Neural cell (in vitro differentiated cells): ENCODE results near the gene ISCU. TPM values are rescaled to one million over a fixed set of nuclear protein-coding genes. Genes with fewer than 3 reads are reported as not detected.

Experiments
- H2AFZ ChIP-seq: fragments of 200-600, 300-800 bp; sonication (generic), shearing (Covaris generic); 2 replicates; pipeline ENCODE4 v1.6.0; 2014; ENCODE audit warnings: low read depth, mild to moderate bottlenecking, antibody characterized with exemption, low read length, moderate library complexity
- H3F3A ChIP-seq: fragments of 200-600 bp; shearing (Covaris generic); 2 replicates; pipeline ENCODE4 v1.6.1; 2016; ENCODE audit warnings: mild to moderate bottlenecking, moderate library complexity, mixed read lengths, antibody characterized with exemption, low read length; ENCODE audit not compliant: insufficient read depth, poor library complexity, severe bottlenecking
- H3K27ac ChIP-seq: fragments of 200-600, 300-800 bp; sonication (generic), shearing (Covaris generic); 2 replicates; pipeline ENCODE4 v1.5.1; 2014; ENCODE audit warnings: mild to moderate bottlenecking, low read length, moderate library complexity
- H3K27me3 ChIP-seq: fragments of 300-800, 200-600 bp; sonication (generic), shearing (Covaris generic); 2 replicates; pipeline ENCODE4 v1.6.0; 2014; ENCODE audit warnings: mild to moderate bottlenecking, low read depth, low read length, moderate library complexity; ENCODE audit not compliant: insufficient read depth
- H3K36me3 ChIP-seq: fragments of 300-800, 200-600 bp; sonication (generic), shearing (Covaris generic); 2 replicates; pipeline ENCODE4 v1.5.1; 2014; ENCODE audit warnings: mild to moderate bottlenecking, antibody characterized with exemption, low read length, moderate library complexity; ENCODE audit not compliant: insufficient read depth
- H3K4me2 ChIP-seq: fragments of 300-800, 200-600 bp; sonication (generic), shearing (Covaris generic); 2 replicates; pipeline ENCODE4 v1.6.0; 2014; ENCODE audit warnings: mild to moderate bottlenecking, low read length
- H3K4me3 ChIP-seq: fragments of 300-800, 200-600 bp; sonication (generic), shearing (Covaris generic); 2 replicates; pipeline ENCODE4 v1.5.1; 2014; ENCODE audit warnings: mild to moderate bottlenecking, low read length, moderate library complexity
- H3K79me2 ChIP-seq: fragments of 200-600 bp; shearing (Covaris generic); replicated peaks from 2 replicates; pipeline ENCODE4 v1.6.0; 2014; ENCODE audit warnings: mild to moderate bottlenecking, low read length, moderate library complexity; ENCODE audit not compliant: insufficient read depth
- H3K9ac ChIP-seq: fragments of 300-800, 200-600 bp; sonication (generic), shearing (Covaris generic); 2 replicates; pipeline ENCODE4 v1.6.1; 2016; ENCODE audit warnings: mild to moderate bottlenecking, low read length, mixed read lengths
- H3K9me2 ChIP-seq: fragments of 200-600 bp; shearing (Covaris generic); 2 replicates; pipeline ENCODE4 v1.6.1; 2016; ENCODE audit warnings: mild to moderate bottlenecking, low read length, mixed read lengths; ENCODE audit not compliant: insufficient read depth
- H3K9me3 ChIP-seq: fragments of 200-600, 300-800 bp; sonication (generic), shearing (Covaris generic); 2 replicates; pipeline ENCODE4 v1.6.1; 2016; ENCODE audit warnings: mild to moderate bottlenecking, mixed run types, low read length, moderate library complexity, mixed read lengths
- H4K20me1 ChIP-seq: fragments of 200-600 bp; shearing (Covaris generic); 2 replicates; pipeline ENCODE4 v1.6.1; 2016; ENCODE audit warnings: mild to moderate bottlenecking, mixed run types; ENCODE audit not compliant: insufficient read depth
- CTCF ChIP-seq: fragments of 450-650 bp; IDR thresholded peaks from 2 replicates; pipeline ENCODE4 v1.5.1; 2014; ENCODE audit warnings: antibody characterized with exemption, mild to moderate bottlenecking, moderate library complexity; ENCODE audit not compliant: poor library complexity, severe bottlenecking
- EP300 ChIP-seq: fragments of 450-650 bp; conservative IDR thresholded peaks from 2 replicates; pipeline ENCODE4 v1.6.1; 2014; ENCODE audit warnings: antibody characterized with exemption, mild to moderate bottlenecking, moderate library complexity; ENCODE audit not compliant: poor library complexity, severe bottlenecking
- EZH2 ChIP-seq: fragments of 200-600, 300-800 bp; shearing (Covaris generic), sonication (generic); IDR thresholded peaks from 2 replicates; pipeline ENCODE4 v1.6.1; 2014; ENCODE audit warnings: antibody characterized with exemption, low read length, borderline replicate concordance, mild to moderate bottlenecking; ENCODE audit not compliant: insufficient read depth, poor library complexity, severe bottlenecking
- MXI1 ChIP-seq: fragments of 450-650 bp; conservative IDR thresholded peaks from 2 replicates; pipeline ENCODE4 v1.6.1; 2014; ENCODE audit warnings: antibody characterized with exemption, mild to moderate bottlenecking; ENCODE audit not compliant: poor library complexity, severe bottlenecking
- POLR2AphosphoS5 ChIP-seq: IDR thresholded peaks from 2 replicates; pipeline ENCODE4 v1.6.1; 2012
- RAD21 ChIP-seq: fragments of 450-650 bp; conservative IDR thresholded peaks from 2 replicates; pipeline ENCODE4 v1.6.1; 2014; ENCODE audit warnings: antibody characterized with exemption, mild to moderate bottlenecking, moderate library complexity
- REST ChIP-seq: IDR thresholded peaks from 2 replicates; pipeline ENCODE4 v1.6.1; 2012; ENCODE audit warnings: borderline replicate concordance
- SMC3 ChIP-seq: fragments of 450-650 bp; conservative IDR thresholded peaks from 2 replicates; pipeline ENCODE4 v1.6.1; 2014; ENCODE audit warnings: antibody characterized with exemption, mild to moderate bottlenecking, moderate library complexity; ENCODE audit not compliant: poor library complexity
- TAF1 ChIP-seq: IDR thresholded peaks from 2 replicates; pipeline ENCODE4 v1.6.1; 2012; ENCODE audit warnings: low read depth
- polyA plus RNA-seq: library from polyadenylated mRNA; depleted of rRNA; stranded (reverse); fragments of >200 nt; gene quantifications from 2 replicates; pipeline ENCODE4 v1.2.3, GENCODE V29; 2014

Gene ISCU
- polyA plus RNA-seq, 1 donor from 2014 or later, result 164 TPM

GRCh38 chr12:108538146-108538545, 24.2 kb upstream of the ISCU start:
- Histone ChIP-seq H3K4me3 (no peak overlapping the region), H3K79me2 (peaks cover 5% of the 10 kb centered on the region), H3K9me3 (no peaks in the 10 kb centered on the region), H3K9me2 (no peaks in the 10 kb centered on the region), H3K27ac (no peak overlapping the region), H3K36me3 (peaks cover 11% of the 10 kb centered on the region), H3K9ac (no peak overlapping the region), H3K4me2 (no peak overlapping the region), H4K20me1 (peaks cover 3% of the 10 kb centered on the region), H3F3A (no peaks in the 10 kb centered on the region), H2AFZ (no peak overlapping the region), H3K27me3 (no peaks in the 10 kb centered on the region)
- no peak for TF ChIP-seq RAD21
- TF ChIP-seq REST, result no peak
- TF ChIP-seq EZH2, result no peak
- no peak for TF ChIP-seq CTCF

GRCh38 chr12:108538616-108539195, 23.7 kb upstream of the ISCU start:
- TF ChIP-seq RAD21, result no peak
- TF ChIP-seq REST, result no peak
- TF ChIP-seq EZH2, result no peak
- no peak for TF ChIP-seq SMC3
- TF ChIP-seq MXI1, result no peak
- TF ChIP-seq POLR2AphosphoS5, result no peak
- TF ChIP-seq TAF1, result no peak
- no peak for TF ChIP-seq EP300
- TF ChIP-seq CTCF, result no peak
- Histone ChIP-seq H3K4me2 (no peak overlapping the region), H4K20me1 (peaks cover 3% of the 10 kb centered on the region), H3K9ac (no peak overlapping the region), H3K9me3 (no peaks in the 10 kb centered on the region), H3F3A (no peaks in the 10 kb centered on the region), H3K36me3 (peaks cover 11% of the 10 kb centered on the region), H3K9me2 (no peaks in the 10 kb centered on the region), H3K79me2 (peaks cover 5% of the 10 kb centered on the region), H2AFZ (no peak overlapping the region), H3K4me3 (no peak overlapping the region), H3K27ac (no peak overlapping the region), H3K27me3 (no peaks in the 10 kb centered on the region)
